ENCODE measurements around the gene MAPRE2. TPM values are rescaled to one million over a fixed set of nuclear protein-coding genes. Genes with fewer than 3 reads are reported as not detected.

MAPRE2 gene
- total RNA-seq, 1 donor from 2014 or later, result 35.4 TPM

DNA sequence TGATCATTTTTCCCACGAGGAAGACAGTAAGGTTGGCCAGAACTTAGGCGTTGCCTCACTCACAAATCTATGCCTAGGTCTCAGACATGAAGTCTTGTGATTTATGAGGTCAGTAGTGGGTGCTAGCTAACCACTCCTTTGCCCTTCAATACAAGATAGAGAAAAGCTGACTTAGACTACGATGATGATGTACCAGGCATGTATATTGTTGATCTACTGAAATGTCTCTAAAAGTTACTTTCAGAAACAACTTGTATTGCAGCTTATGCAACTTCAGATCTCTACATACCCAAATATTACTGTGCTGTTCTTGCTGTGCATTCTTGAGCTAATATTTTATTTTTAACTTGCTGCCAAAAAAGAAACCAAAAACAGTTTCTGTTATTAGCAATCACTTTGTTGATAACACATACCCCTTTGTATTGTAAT lies 30.6 kb downstream of the MAPRE2 start:
- Histone ChIP-seq H3K27me3 (no peaks in the 10 kb centered on the region), H3K36me3 (peaks cover 3% of the 10 kb centered on the region), H3K4me1 (peaks cover 38% of the 10 kb centered on the region), H3K27ac (peak overlapping the region; percentile 19), H3K4me3 (no peak overlapping the region), H3K9me3 (no peaks in the 10 kb centered on the region)
- ATAC-seq, result peak; percentile 62
- no peak for DNase-seq
- intact Hi-C loops (cut with DNase I), result no loop called here
- TF ChIP-seq, protein P1, sequence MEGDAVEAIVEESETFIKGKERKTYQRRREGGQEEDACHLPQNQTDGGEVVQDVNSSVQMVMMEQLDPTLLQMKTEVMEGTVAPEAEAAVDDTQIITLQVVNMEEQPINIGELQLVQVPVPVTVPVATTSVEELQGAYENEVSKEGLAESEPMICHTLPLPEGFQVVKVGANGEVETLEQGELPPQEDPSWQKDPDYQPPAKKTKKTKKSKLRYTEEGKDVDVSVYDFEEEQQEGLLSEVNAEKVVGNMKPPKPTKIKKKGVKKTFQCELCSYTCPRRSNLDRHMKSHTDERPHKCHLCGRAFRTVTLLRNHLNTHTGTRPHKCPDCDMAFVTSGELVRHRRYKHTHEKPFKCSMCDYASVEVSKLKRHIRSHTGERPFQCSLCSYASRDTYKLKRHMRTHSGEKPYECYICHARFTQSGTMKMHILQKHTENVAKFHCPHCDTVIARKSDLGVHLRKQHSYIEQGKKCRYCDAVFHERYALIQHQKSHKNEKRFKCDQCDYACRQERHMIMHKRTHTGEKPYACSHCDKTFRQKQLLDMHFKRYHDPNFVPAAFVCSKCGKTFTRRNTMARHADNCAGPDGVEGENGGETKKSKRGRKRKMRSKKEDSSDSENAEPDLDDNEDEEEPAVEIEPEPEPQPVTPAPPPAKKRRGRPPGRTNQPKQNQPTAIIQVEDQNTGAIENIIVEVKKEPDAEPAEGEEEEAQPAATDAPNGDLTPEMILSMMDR (IDR thresholded peaks at IDR 0.05), result no peak

DNA sequence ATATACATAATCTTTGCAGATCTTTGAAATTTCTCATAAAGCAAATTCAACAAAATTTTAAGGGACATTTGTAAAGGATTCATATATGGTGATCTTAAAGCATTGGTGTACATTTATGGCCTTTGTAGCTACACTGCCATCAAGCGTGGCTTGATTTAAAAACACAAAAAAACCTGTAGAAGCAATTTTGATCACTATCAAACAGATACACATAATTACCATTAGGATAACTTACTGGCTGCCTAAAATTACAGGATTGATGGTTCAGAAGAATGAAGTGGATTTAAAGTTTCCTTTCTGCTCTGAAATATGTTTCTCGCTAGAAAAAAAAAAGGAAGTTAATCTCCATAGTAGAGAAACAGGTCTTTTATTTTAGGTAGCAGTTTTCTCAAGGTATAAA lies 31.4 kb downstream of the MAPRE2 start:
- ATAC-seq (no peak), DNase-seq (no peak)
- intact Hi-C loops (cut with DNase I), result no loop called here
- Histone ChIP-seq H3K27me3 (no peaks in the 10 kb centered on the region), H3K4me1 (peaks cover 38% of the 10 kb centered on the region), H3K4me3 (no peak overlapping the region), H3K27ac (no peak overlapping the region), H3K9me3 (no peaks in the 10 kb centered on the region), H3K36me3 (peaks cover 3% of the 10 kb centered on the region)
- TF ChIP-seq, protein P1 (IDR thresholded peaks at IDR 0.05), result no peak

DNA sequence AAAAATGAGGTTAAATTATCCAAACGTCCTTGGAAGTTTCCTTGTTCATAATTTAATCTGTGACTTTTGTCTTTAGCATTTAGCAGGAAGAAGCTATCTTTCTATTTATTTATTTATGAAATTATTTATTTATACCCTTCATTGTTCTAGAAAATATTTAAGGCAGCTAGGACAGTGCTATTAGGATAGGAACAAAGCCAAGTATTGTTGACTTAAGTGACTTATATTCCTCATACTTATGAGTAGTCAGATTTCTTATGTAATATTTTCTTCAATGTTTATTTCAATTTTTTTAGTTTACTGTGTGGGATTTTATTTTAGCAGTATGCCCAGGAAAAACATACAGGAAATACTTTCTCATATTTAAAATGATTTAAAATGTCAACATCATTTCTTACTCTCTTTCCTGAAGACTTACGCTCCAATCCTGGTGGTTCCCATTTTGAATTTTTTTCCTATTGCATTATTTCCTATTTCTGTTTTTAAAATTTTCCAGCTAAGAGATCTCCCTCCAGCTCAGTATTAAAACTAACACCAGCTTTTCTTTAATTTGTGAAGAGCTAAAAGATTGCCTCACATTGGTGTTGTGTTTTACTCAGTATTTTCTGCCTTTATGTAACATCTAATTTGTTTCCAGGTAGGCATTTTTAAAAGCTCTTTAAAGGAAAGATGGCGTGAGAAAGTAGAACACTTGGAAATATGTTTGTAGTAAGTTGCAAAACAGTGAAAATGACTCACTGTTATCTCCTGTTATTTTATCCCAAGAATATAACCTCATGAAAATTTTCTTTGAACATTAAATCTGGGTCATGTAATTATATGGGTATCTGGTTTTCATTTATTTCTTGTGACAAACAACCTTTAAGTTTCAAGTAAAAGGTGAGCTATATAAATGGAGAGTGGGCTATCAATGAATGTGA lies 32.2 kb downstream of the MAPRE2 start:
- intact Hi-C loops (cut with DNase I), result no loop called here
- Histone ChIP-seq H3K27me3 (no peaks in the 10 kb centered on the region), H3K4me1 (peaks cover 38% of the 10 kb centered on the region), H3K9me3 (no peaks in the 10 kb centered on the region), H3K4me3 (no peak overlapping the region), H3K36me3 (peaks cover 3% of the 10 kb centered on the region), H3K27ac (no peak overlapping the region)
- ATAC-seq (no peak), DNase-seq (no peak)
- TF ChIP-seq, protein P1 (IDR thresholded peaks at IDR 0.05), result no peak

DNA sequence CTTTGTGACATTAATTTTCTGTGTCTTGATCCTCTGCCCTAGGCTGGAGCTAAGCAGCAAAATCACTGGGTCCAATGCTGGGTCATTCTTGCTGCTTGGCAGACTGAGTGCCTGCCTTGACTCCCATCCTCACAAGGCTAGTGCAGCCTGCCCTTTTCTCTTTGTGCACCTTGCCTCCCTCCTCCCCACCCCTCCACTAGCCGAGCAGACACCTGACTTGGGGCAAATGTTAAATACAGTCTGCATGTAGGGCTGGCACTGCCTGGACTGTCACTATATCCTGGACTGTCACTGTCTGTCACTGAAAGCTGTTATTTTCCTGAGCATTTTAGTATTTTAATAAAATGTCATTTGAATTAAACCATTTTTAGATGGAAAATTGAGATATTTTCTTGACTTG lies 33.4 kb downstream of the MAPRE2 start:
- Histone ChIP-seq H3K9me3 (no peaks in the 10 kb centered on the region), H3K4me3 (no peak overlapping the region), H3K4me1 (peaks cover 38% of the 10 kb centered on the region), H3K27me3 (no peaks in the 10 kb centered on the region), H3K27ac (no peak overlapping the region), H3K36me3 (peaks cover 3% of the 10 kb centered on the region)
- DNase-seq (no peak), ATAC-seq (no peak)
- intact Hi-C loops (cut with DNase I), result no loop called here
- TF ChIP-seq, protein P1 (IDR thresholded peaks at IDR 0.05), result no peak

DNA sequence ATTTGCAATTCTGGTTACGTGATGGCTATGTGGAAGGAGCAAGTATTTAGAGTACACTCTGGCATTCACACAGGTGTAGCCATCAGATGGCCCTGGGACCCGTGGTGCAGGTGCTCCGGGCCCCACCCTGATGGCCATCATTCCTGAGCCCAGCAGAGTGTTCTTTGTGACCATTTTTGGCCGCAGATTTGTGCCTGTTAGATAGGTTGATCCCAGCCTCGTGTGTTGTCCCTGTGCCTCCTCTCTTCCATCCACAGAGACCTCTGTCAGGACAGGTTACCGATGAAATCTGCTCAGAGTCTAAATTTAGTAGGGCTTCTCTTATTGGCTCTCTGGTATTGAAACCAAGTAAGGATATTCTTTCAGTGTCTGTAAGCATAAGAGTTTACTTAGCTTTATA lies 33.9 kb downstream of the MAPRE2 start:
- Histone ChIP-seq H3K27me3 (no peaks in the 10 kb centered on the region), H3K9me3 (no peaks in the 10 kb centered on the region), H3K4me3 (no peak overlapping the region), H3K27ac (no peak overlapping the region), H3K36me3 (peaks cover 3% of the 10 kb centered on the region), H3K4me1 (peaks cover 38% of the 10 kb centered on the region)
- DNase-seq, result no peak
- no peak for ATAC-seq
- intact Hi-C loops (cut with DNase I), result no loop called here
- TF ChIP-seq, protein P1 (IDR thresholded peaks at IDR 0.05), result no peak

All from upper lobe of right lung (tissue), 1 donor.